Measurements from ENCODE around the gene SUPT3H. TPM values are rescaled to one million over a fixed set of nuclear protein-coding genes. Genes with fewer than 3 reads are reported as not detected.

Gene SUPT3H
- total RNA-seq, 1 donor from 2014 or later: 23.2 TPM

- no peak for TF ChIP-seq CTCF (IDR thresholded peaks at IDR 0.05; ENCODE audit: unreplicated experiment)
- no peaks in the 10 kb centered on the region for H3K9me3 Mint-ChIP-seq
- H3K27ac Mint-ChIP-seq: no peak overlapping the region
- no peaks in the 10 kb centered on the region for H3K36me3 Mint-ChIP-seq
- no peaks in the 10 kb centered on the region for H3K27me3 Mint-ChIP-seq (ENCODE audit: low read depth)
- no peak for DNase-seq (ENCODE audit: low spot score in 2 of 2, unreplicated experiment in 2 of 2)
- H3K4me3 Mint-ChIP-seq: no peak overlapping the region
- H3K4me1 Mint-ChIP-seq: no peaks in the 10 kb centered on the region
These were observed 32.8 kb downstream of the SUPT3H start for GRCh38 chr6:45344900-45345299.

GRCh38 chr6:45328523-45328922 is 49.2 kb downstream of the SUPT3H start:
- Mint-ChIP-seq H3K27ac (no peak overlapping the region), H3K4me1 (peaks cover 27% of the 10 kb centered on the region), H3K4me3 (peak overlapping the region; percentile 11), H3K27me3 (ENCODE audit: low read depth) (no peaks in the 10 kb centered on the region), H3K9me3 (no peaks in the 10 kb centered on the region), H3K36me3 (no peaks in the 10 kb centered on the region)
- TF ChIP-seq CTCF (IDR thresholded peaks at IDR 0.05; ENCODE audit: unreplicated experiment): no peak
- no peak for DNase-seq (ENCODE audit: low spot score in 2 of 2, unreplicated experiment in 2 of 2)

GRCh38 chr6:45327956-45328522 is 49.7 kb downstream of the SUPT3H start, which contains the start of gene RUNX2:
RUNX2 (plus strand) TSS chr6:45328330; CDS start chr6:45328727, 397 bp downstream.
- H3K4me3 Mint-ChIP-seq: peak within 1 kb of the TSS; percentile 11
- H3K36me3 Mint-ChIP-seq: no peaks in the 10 kb centered on the region
- no peaks in the 10 kb centered on the region for H3K27me3 Mint-ChIP-seq (ENCODE audit: low read depth)
- TF ChIP-seq CTCF (IDR thresholded peaks at IDR 0.05; ENCODE audit: unreplicated experiment): no peak
- no peaks in the 10 kb centered on the region for H3K9me3 Mint-ChIP-seq
- DNase-seq (ENCODE audit: low spot score in 2 of 2, unreplicated experiment in 2 of 2): no peak
- H3K4me1 Mint-ChIP-seq: peaks cover 30% of the 10 kb centered on the region
- peak within 1 kb of the TSS; percentile 60 for H3K27ac Mint-ChIP-seq

- Mint-ChIP-seq H3K4me3 (no peak overlapping the region), H3K4me1 (peaks cover 34% of the 10 kb centered on the region)
These were observed 50.9 kb downstream of the SUPT3H start for GRCh38 chr6:45326698-45327417.

GRCh38 chr6:45323656-45324224 is 54.0 kb downstream of the SUPT3H start:
- H3K27me3 Mint-ChIP-seq (ENCODE audit: low read depth): no peaks in the 10 kb centered on the region
- H3K4me1 Mint-ChIP-seq: peaks cover 27% of the 10 kb centered on the region
- no peak overlapping the region for H3K27ac Mint-ChIP-seq
- no peak for TF ChIP-seq CTCF (IDR thresholded peaks at IDR 0.05; ENCODE audit: unreplicated experiment)
- no peak for DNase-seq (ENCODE audit: low spot score in 2 of 2, unreplicated experiment in 2 of 2)
- H3K4me3 Mint-ChIP-seq: no peak overlapping the region
- H3K36me3 Mint-ChIP-seq: no peaks in the 10 kb centered on the region
- no peaks in the 10 kb centered on the region for H3K9me3 Mint-ChIP-seq

More at GRCh38 chr6:45326698-45327417, 50.9 kb downstream of the SUPT3H start:
- no peak for DNase-seq (ENCODE audit: low spot score in 2 of 2, unreplicated experiment in 2 of 2)
- Mint-ChIP-seq H3K27me3 (ENCODE audit: low read depth) (no peaks in the 10 kb centered on the region), H3K36me3 (no peaks in the 10 kb centered on the region), H3K27ac (no peak overlapping the region), H3K9me3 (no peaks in the 10 kb centered on the region)
- no peak for TF ChIP-seq CTCF (IDR thresholded peaks at IDR 0.05; ENCODE audit: unreplicated experiment)
